Breast epithelium (tissue), 4 donors: ENCODE data around the gene C16orf96. TPM values are rescaled to one million over a fixed set of nuclear protein-coding genes. Genes with fewer than 3 reads are reported as not detected.

Experiments used
- DNase-seq, 2 donors: peaks; one replicate each; pipeline ENCODE4 v3.0.0-alpha.2; 2019; ENCODE audit warnings: low spot score in 2 of 2
- H3K27ac ChIP-seq, 2 donors: fragments of 200-600 bp; sonication (generic) in 1 of 2; one replicate each; pipeline ENCODE4 v1.5.1; 2016 to 2019; ENCODE audit warnings: mild to moderate bottlenecking in 1 of 2
- H3K27me3 ChIP-seq, 2 donors: fragments of 200-600 bp; sonication (generic) in 1 of 2; one replicate each; pipeline versions ENCODE4 v1.5.1 to v1.6.0; 2017 to 2019; ENCODE audit warnings: control low read depth in 1 of 2, mild to moderate bottlenecking in 1 of 2
- H3K36me3 ChIP-seq: fragments of 200-600 bp; one replicate; pipeline ENCODE4 v1.5.1; 2019
- H3K4me1 ChIP-seq, 2 donors: fragments of 200-600 bp; sonication (generic); one replicate each; pipeline ENCODE4 v1.5.1; 2016 to 2019; ENCODE audit warnings: control low read depth in 1 of 2
- H3K4me3 ChIP-seq, 3 donors: fragments of 200-600 bp; sonication (generic); 1 replicate in 2 of 3; 2 replicates in 1 of 3; pipeline ENCODE4 v1.5.1; 2016 to 2019; ENCODE audit warnings: mild to moderate bottlenecking in 3 of 3, moderate library complexity in 2 of 3
- H3K9me3 ChIP-seq, 2 donors: fragments of 200-600 bp; sonication (generic) in 1 of 2; one replicate each; pipeline ENCODE4 v1.5.1; 2016 to 2019; ENCODE audit warnings: control low read depth in 1 of 2
- POLR2A ChIP-seq: fragments of 450-650 bp; IDR thresholded peaks from one replicate; pipeline ENCODE4 v1.6.1; 2016; ENCODE audit warnings: antibody characterized with exemption, mild to moderate bottlenecking, moderate library complexity
- POLR2AphosphoS5 ChIP-seq, 3 donors: sonication (generic); formaldehyde crosslinking; IDR thresholded peaks; one replicate each; pipeline ENCODE4 v1.6.1; 2017; ENCODE audit warnings: antibody characterized with exemption in 3 of 3
- intact Hi-C: fragments of 100-400 bp; cut with DNase I; formaldehyde crosslinking; loops from one replicate; pipeline ENCODE4 v1.15.1; 2023; ENCODE audit warnings: low total_unique reads
- total RNA-seq, 3 donors: library from RNA; depleted of rRNA; stranded (reverse); fragments of >200 nt; gene quantifications; one replicate each; pipeline ENCODE4 v1.1.0, GENCODE V29; 2016
- TF ChIP-seq, protein P1 (sequence below), 3 donors: fragments of 450-650 bp; IDR thresholded peaks; one replicate each; pipeline ENCODE4 v1.5.1; 2016 to 2017; ENCODE audit warnings: antibody characterized with exemption in 3 of 3, mild to moderate bottlenecking in 3 of 3, moderate library complexity in 3 of 3

Gene C16orf96
- total RNA-seq, 3 donors from 2014 or later = not detected

DNA sequence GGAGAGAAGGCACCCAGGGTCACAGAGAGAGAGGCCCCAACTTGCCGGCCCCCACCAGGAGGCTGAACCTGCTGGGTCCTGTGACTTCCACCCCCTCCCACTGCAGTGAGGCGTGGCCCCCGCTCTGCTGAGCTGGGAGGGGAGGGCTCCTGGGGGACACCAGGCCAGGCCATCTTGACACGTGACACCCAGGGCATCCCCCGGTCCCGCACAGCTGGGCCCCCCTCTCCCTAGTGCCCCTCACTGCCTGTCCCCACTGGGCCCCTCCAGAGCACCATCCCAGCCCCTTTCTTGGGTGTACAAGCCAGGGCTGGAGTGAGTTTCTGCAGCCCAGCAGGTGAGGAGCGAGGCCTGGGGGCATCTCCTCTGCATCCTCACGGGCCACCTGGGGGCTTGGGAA is 46.2 kb downstream of the C16orf96 start:
- no peaks in the 10 kb centered on the region for H3K9me3 ChIP-seq
- no peaks in the 10 kb centered on the region for H3K4me1 ChIP-seq
- no peaks in the 10 kb centered on the region for H3K36me3 ChIP-seq
- H3K4me3 ChIP-seq = no peak overlapping the region
- TF ChIP-seq POLR2AphosphoS5 (IDR thresholded peaks at IDR 0.05) = no peak
- no peak for TF ChIP-seq POLR2A
- TF ChIP-seq, protein P1, sequence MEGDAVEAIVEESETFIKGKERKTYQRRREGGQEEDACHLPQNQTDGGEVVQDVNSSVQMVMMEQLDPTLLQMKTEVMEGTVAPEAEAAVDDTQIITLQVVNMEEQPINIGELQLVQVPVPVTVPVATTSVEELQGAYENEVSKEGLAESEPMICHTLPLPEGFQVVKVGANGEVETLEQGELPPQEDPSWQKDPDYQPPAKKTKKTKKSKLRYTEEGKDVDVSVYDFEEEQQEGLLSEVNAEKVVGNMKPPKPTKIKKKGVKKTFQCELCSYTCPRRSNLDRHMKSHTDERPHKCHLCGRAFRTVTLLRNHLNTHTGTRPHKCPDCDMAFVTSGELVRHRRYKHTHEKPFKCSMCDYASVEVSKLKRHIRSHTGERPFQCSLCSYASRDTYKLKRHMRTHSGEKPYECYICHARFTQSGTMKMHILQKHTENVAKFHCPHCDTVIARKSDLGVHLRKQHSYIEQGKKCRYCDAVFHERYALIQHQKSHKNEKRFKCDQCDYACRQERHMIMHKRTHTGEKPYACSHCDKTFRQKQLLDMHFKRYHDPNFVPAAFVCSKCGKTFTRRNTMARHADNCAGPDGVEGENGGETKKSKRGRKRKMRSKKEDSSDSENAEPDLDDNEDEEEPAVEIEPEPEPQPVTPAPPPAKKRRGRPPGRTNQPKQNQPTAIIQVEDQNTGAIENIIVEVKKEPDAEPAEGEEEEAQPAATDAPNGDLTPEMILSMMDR (IDR thresholded peaks at IDR 0.05) = no peak
- intact Hi-C loops = no loop called here
- no peaks in the 10 kb centered on the region for H3K27me3 ChIP-seq
- DNase-seq = no peak
- H3K27ac ChIP-seq = no peak overlapping the region

DNA sequence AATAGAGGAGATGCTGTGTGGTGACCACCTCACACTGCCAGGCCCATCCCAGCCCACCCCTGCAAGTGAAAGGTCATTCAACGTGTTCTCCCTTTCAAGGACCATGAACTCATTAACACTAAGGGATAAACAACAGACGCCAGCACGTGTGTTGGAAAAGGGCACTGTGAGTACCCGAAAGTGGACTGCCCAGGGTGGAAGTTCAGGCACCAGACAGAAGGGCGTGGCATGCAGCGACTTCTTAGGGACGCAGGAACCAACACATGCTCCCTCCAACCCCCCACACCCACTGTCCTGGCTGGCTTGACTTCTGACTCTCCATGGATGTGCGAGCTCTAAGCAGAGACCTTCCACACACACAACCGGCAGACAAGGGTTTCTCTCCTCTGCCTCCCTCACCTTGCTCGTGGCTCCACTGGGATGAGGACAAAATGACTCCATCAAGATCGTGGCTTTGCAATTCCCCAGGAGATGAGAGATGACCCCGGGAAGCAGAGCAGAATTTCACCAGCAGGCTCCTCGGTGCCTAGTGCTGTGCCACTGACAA is 47.6 kb downstream of the C16orf96 start:
- no peaks in the 10 kb centered on the region for H3K36me3 ChIP-seq
- H3K9me3 ChIP-seq = no peaks in the 10 kb centered on the region
- intact Hi-C loops = no loop called here
- DNase-seq = no peak
- no peaks in the 10 kb centered on the region for H3K27me3 ChIP-seq
- H3K4me3 ChIP-seq = no peak overlapping the region
- H3K4me1 ChIP-seq = no peaks in the 10 kb centered on the region
- TF ChIP-seq POLR2A = no peak
- no peak for TF ChIP-seq POLR2AphosphoS5 (IDR thresholded peaks at IDR 0.05)
- TF ChIP-seq, protein P1 (IDR thresholded peaks at IDR 0.05) = no peak
- H3K27ac ChIP-seq = no peak overlapping the region

DNA sequence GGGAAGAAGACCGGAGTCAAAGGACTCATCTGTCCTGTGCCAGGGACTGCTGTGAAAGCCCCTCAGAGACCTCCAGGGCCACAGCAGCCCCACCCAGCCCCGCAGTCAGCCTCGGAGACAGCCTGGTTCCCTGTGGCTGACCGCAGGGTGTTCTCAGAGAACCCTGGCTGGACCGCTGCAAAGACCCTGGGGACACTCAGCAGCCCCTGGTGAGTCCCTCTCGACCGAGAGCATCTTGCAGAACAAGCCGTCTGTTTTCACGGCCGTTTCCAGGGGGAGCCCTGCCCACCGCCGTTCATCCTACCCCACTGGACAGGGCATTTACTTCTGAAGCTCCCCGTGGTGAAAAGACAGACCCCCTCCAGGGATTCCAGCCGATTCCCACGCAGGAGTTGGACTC is 48.3 kb downstream of the C16orf96 start:
- no peaks in the 10 kb centered on the region for H3K36me3 ChIP-seq
- DNase-seq = no peak
- H3K9me3 ChIP-seq = no peaks in the 10 kb centered on the region
- no peaks in the 10 kb centered on the region for H3K27me3 ChIP-seq
- H3K4me3 ChIP-seq = no peak overlapping the region
- intact Hi-C loops = no loop called here
- H3K4me1 ChIP-seq = no peaks in the 10 kb centered on the region
- peak overlapping the region in 1 of 2 donors; percentile 25 for H3K27ac ChIP-seq
- TF ChIP-seq POLR2AphosphoS5 (IDR thresholded peaks at IDR 0.05) (no peak), POLR2A (no peak)
- TF ChIP-seq, protein P1 (IDR thresholded peaks at IDR 0.05) = no peak

DNA sequence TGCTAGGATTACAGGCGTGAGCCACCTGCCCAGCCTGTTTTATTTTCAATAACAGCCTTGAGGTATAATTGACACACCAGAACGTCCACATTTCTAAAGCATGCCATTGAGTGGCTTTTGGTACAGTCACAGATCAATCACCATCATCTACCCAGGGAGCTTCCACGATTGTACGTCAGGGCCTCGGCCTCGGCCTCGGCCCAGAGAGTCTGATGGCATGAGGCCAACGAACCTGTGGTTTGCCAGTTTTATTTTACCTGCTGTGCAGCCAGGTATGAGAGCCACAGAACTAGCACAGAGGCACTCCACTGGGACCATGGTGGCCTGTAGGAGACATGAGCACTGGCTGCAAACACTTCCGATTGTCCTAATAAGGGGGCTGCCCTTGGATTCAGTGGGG is 50.2 kb downstream of the C16orf96 start:
- H3K4me3 ChIP-seq = no peak overlapping the region
- H3K27me3 ChIP-seq = no peaks in the 10 kb centered on the region
- no peak overlapping the region for H3K27ac ChIP-seq
- no peaks in the 10 kb centered on the region for H3K9me3 ChIP-seq
- TF ChIP-seq POLR2AphosphoS5 (IDR thresholded peaks at IDR 0.05) (no peak), POLR2A (no peak)
- TF ChIP-seq, protein P1 (IDR thresholded peaks at IDR 0.05) = no peak
- intact Hi-C loops = no loop called here
- no peak for DNase-seq
- no peaks in the 10 kb centered on the region for H3K36me3 ChIP-seq
- no peaks in the 10 kb centered on the region for H3K4me1 ChIP-seq

DNA sequence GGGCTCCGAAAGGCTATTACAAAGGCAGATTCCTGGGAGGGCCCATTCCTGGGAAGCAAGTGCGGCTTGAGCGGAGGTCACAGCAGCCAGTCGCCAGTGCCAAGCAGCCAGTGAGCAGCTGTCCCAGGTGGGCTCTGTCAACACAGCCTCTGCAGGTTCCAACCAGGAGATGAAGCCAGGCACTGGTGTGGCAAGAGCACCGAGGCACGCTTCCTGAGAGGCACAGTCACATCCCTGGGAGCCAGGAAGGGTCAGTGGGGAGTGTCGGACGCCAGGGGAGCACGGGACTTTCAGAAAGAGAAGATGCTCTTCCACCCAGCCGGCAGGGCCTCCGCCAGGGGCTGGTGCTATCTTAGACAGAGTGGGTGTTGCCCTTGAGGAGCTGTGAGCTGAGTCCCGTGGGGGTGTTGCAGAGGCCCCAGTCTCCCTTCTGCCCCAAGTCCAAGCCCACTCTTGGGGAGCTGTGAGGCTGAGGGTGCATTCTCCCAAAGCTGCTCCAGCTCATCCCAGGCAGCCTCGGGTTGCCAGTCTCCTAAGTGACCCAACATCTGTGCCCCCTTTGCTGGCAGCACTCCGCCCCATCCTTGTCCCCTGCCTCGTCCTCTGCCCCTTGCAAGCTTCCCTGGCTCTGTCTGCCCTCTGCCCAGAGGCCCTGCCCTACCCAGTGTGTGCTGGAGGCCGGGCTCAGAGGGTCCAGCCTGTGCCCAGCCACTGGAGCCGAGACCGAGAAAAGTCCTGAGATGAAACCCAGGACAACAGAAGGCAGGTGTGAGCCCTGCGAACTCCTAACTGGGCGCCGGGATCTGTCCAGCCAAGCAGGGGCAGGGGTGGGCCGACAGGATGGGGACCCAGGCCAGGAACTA is 51.9 kb downstream of the C16orf96 start:
- no peaks in the 10 kb centered on the region for H3K27me3 ChIP-seq
- no peak overlapping the region for H3K4me3 ChIP-seq
- H3K27ac ChIP-seq = no peak overlapping the region
- no peak for DNase-seq
- intact Hi-C loops = no loop called here
- no peaks in the 10 kb centered on the region for H3K9me3 ChIP-seq
- peaks cover 9% of the 10 kb centered on the region in 2 donors for H3K4me1 ChIP-seq
- no peaks in the 10 kb centered on the region for H3K36me3 ChIP-seq
- TF ChIP-seq, protein P1 (IDR thresholded peaks at IDR 0.05) = no peak
- TF ChIP-seq POLR2AphosphoS5 (IDR thresholded peaks at IDR 0.05) (no peak), POLR2A (no peak)
